NOMO-1 (cell line): ENCODE results near the gene OR5H2.
"Not testable (repeated sequence)": the region's sequence is repeated elsewhere in the genome, so short reads cannot be mapped to it uniquely, and the experiment has no call there.

Experiments used
- DNase-seq, 2 experiments: peaks; one replicate each; lab custom pipeline; 2025; ENCODE audit not compliant: unreplicated experiment in 2 of 2; lab: John Stamatoyannopoulos, UW

The OR5H2 gene

GRCh38 chr3:98282205-98282604 is at the start of gene OR5H2:
OR5H2 (plus strand) TSS chr3:98282505; CDS start chr3:98282903, 398 bp downstream.
- no peak for DNase-seq

GRCh38 chr3:98233468-98233867 is 48.8 kb upstream of the OR5H2 start:
- no peak for DNase-seq

DNA sequence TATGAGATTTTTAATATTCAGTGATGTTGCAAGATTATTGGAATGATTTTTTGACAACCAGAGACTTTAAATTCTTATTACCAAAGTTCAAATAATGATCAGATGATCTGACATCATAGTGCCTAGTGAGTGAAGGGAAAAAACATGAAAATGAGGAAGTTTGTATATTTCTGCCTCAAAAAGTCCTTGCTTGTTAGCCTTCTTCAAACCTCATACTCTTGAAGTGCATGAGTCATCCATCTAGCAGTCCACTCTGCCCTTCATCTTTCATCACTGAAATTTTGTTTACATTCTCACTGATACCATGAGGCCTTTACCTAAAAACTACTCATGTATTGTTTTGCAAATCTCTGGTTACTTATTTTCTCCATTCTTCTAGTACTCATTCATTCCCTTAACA is 42.2 kb upstream of the OR5H2 start:
- DNase-seq: peak; percentile 1 to 40

- DNase-seq: no peak
Observed at GRCh38 chr3:98242155-98242554, 40.1 kb upstream of the OR5H2 start.

DNA sequence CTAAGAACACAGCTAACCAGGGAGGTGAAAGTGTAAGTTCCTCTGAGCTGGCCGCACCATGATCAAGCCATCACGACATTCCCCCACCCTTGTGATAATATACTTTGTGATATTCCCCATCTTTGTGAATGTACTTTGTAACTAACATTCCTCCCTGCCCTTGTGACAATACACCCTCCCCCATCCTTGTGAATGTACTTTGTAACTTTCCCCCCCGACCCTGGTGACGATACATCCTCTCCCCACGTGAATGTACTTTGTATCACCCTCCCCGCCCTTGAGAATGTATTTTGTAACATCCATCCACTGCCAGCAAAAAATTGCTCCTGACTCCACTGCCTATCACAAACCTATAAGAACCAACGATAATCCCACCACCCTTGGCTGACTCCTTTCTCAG is 38.5 kb upstream of the OR5H2 start:
- no peak for DNase-seq

- no peak for DNase-seq
Observed at GRCh38 chr3:98246142-98246541, 36.2 kb upstream of the OR5H2 start.

DNA sequence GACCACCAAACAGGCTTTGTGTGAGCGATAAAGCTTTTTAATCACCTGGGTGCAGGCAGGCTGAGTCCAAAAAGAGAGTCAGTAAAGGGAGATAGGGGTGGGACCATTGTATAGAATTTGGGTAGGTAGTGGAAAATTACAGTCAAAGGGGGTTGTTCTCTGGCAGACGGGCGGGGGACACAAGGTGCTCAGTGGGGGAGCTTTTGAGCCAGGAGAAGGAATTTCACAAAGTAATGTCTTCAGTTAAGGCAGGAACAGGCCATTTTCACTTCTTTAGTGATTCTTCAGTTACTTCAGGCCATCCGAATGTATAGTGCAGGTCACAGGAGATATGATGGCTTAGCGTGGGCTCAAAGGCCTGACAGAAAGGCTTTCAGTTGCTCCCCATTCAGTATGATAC is 26.3 kb upstream of the OR5H2 start:
- DNase-seq: not testable (repeated sequence)

DNA sequence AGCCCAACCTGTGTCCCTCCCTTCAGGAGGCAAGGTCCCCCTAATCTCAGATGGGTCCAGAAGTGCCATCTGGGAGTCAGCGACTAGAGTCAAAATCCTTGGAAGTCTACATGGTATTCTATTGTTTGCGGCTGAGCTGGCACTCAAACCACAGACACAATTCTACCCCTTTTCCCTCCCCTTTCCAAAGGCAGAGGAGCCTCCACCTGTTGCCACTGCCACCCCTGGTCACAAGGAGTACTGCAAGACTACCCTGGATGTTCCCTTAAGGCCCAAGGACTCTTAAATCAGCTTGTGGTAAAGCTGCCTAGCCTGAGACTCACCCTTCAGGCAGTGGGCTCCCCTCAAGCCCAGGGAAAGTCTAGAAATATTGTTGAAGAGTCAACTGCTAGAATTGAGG is 22.6 kb upstream of the OR5H2 start:
- no peak for DNase-seq

- DNase-seq: no peak
Observed at GRCh38 chr3:98262046-98262445, 20.3 kb upstream of the OR5H2 start.

DNA sequence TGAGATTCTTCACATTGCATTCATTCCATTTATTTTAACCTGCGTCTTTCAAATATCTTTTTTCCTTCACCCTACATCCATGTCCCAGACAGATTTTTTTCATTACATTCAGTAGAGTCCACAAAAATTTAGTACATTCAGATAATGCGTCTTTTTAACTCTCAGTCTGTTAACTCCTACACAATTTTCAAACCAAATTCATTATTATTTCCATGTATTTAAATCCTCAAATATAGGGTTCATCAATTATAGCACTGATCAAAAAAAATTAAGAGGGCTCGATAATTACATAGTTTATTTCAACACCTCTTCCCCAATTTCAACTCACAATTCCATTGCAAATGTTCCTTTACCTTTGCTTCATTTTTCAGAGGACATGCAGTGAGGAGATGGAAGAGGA is 18.4 kb upstream of the OR5H2 start, which contains the start of gene OR5H6:
TSS of gene OR5H6 (plus strand) at position 301 of the 400 bp plus-strand sequence. CDS start at position 390, 89 bp downstream.
- no peak for DNase-seq

- DNase-seq: no peak
Observed at GRCh38 chr3:98269846-98270245, 12.5 kb upstream of the OR5H2 start.

GRCh38 chr3:98272126-98272525 is 10.2 kb upstream of the OR5H2 start:
- DNase-seq: no peak

GRCh38 chr3:98274914-98275313 is 7.4 kb upstream of the OR5H2 start:
- no peak for DNase-seq

- DNase-seq: no peak
Observed at GRCh38 chr3:98290916-98291315, 8.6 kb downstream of the OR5H2 start.

DNA sequence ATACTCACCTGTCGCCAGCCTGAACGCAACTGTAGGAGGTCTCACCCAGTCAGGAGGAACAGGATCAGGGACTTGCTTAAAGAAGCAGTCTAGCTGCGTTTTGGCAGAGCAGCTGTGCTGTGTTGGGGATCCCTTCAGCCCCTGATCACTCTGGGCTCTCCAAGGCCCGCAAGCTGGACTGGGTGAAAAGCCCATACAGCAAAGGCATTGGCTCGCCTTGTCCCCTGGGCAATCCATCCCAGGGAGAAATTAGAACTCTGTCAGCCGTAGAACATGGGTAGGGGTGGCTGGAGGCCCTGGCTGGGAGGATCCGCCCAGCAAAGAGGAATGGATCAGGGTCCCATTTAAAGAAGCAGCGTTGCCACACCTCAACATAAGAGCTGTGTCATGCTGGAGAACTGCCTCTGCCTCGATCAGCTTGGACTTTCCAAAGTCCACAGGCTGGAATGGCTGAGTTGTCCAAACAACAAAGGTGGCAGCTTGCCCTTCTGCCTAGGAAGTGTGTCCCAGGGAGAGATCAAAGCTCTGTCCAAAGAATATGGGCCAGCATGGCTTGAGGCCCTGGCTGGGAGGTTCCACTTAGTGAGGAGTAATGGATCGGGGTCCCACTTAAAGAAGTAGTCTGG is 9.1 kb downstream of the OR5H2 start:
- no peak for DNase-seq

DNA sequence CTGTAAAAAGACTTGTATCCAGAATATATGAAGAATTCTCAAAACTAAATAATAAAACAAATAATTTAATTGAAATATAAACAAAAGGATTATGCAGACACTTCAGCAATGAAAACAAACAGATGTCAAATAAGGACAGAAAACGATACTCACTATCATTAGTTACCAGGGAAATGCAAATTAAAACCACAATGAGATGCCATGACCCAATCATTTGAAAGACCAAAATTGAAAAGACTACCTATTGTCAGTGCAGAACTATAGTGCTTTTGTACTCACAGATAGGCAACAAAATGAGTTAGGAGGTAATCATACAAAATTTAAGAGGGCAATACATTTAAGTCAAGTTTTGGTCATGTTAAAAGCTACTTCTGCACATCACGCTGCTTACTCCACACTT is 39.8 kb downstream of the OR5H2 start:
- DNase-seq: no peak

DNA sequence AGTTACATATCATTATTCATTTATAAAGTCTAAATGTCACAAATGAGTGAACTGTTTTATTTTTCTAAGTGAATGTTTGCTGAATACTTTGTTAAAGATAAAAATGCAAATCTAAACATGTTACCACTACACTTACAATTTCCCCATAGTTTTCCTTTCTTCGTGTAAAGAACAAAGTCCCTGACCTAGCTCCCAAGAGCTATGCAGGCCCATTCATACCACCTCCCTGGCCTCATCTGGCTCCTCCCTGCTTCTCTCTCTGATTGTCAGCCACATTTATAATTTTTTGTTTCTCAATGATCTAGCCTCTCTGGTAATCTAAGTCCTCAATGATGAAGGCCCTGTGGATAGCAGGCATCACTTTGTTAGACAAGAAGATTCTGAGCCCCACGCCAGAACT is 40.4 kb downstream of the OR5H2 start:
- DNase-seq: no peak

- no peak for DNase-seq
Observed at GRCh38 chr3:98323425-98323824, 41.1 kb downstream of the OR5H2 start.

GRCh38 chr3:98325055-98325454 is 42.8 kb downstream of the OR5H2 start:
- DNase-seq: no peak

DNA sequence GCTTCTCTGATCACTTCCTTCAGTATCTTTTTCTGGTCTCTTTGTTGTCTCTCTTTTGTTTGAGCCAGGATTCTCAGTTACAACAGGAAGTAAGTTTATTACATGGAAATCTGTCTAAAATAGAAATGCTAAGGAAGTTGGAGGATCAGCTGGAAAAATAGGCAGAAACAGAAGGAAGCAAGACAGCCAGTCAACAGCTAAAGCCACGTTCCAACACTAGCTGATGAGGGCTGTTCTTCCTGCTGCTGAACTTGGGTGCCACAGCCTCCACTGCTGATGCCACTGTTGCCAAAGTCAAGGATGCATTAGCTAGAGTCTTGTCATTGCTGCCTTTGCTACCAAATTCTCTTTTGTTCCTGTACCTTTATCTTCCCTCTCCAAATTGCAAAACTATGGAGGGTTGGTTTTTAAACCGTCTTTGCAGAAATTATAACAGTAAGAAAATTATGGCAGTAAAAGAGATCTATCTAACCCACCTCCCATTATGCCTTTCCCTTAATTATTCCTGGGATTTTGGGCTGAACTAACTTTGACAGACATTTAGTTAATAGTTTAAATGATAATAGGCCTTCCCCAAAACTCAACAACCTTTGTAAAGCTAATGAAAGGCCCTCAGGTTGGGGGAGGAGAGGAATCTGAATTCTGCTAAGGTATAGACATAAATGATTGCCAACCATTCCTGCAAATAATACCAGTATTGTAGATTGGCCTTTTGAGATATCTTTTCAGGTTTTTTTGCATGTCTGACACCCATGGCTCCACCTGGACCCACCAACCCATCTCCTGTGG is 44.0 kb downstream of the OR5H2 start:
- no peak for DNase-seq

DNA sequence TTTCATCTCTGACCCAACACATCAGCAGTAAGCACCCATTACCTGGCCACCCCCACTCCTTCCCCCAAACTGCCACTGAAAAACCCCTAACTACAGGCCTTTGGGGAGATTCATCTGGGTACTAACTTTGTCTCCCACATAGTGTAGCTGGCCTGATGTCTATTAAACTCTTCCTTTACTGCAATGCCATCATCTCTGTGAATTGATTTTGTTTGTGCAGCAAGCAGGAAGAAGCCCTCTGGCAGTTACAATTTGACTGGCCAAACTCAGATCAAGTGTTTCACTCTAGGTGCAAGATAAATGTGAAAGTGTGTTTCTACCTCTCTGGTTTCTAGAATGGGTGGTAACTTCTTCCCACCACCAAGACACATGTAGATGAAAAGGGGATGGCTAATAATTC is 44.6 kb downstream of the OR5H2 start:
- no peak for DNase-seq

- no peak for DNase-seq
Observed at GRCh38 chr3:98328933-98329332, 46.6 kb downstream of the OR5H2 start.
